NCI-H1436 (cell line): ENCODE results near the gene MTMR1.

ENCODE experiments used
- DNase-seq: peaks from one replicate; lab custom pipeline; 2025; lab: John Stamatoyannopoulos, UW

MTMR1 gene

GRCh38 chrX:150779385-150779784, 86.2 kb downstream of the MTMR1 start:
- no peak for DNase-seq

DNA sequence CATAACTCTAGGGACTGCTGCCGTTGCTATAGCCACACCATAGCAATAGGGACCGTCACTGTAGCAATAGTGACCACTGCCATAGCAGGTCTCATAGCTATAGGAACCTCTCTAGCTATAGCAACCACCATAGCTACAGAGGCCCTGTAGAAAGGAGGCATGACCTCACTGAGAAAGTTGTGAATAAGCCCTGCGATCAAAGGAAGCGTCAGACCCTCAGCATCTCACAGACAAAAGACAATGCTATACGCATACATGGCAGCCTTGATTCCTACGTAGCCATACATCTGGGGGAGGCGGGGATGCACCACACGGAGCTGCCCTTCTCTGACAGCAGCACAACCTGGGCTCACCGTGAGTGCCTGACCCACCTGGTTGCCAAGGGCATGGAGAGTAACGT, 88.5 kb downstream of the MTMR1 start:
- DNase-seq = no peak

GRCh38 chrX:150790021-150790420, 96.8 kb downstream of the MTMR1 start:
- no peak for DNase-seq

DNA sequence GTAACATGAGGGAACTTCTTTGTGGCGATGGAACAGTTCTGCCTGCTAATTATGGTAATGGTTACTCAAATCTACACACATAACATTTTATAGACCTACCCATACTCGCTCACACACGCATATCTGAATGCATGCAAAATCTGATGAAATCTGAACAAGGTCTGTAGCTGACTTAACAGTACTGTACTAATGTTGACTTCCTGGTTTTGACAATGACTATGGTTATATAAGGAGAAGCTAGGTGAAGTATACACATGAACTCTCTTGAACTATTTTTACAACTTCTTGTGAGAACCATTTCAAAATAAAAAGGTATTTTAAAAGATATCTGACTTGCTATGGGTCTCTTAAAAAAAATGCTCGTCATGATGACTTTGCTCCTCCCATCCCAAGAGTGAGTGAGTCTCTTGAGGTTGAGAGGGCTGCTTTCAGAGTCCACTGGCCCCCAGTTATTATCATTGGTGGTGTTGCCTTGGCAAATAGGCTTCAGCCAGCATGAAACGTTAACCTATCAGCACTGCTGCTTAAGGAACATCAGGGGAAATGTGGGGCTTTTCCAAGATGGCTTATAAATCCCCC, 99.8 kb downstream of the MTMR1 start:
- DNase-seq = no peak

DNA sequence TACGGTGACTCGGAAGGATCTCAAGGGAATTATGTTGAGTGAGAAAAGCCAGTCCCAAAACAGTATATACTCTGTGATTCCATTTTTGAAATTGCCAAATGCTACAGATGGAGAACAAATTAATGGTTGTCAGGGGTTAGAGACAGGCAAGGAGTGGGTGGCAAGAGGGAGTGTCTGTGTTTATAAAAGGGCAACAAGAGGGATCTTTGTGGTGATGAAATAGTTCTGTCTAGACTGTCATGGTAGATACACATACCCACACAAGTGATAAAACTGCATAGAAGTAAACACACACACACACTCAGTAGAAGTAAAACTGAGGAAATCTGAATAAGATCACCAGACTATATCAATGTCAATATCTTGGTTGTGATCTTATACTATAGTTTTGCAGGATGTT, 112.5 kb downstream of the MTMR1 start:
- no peak for DNase-seq

GRCh38 chrX:150806827-150807226, 113.6 kb downstream of the MTMR1 start:
- DNase-seq = no peak

DNA sequence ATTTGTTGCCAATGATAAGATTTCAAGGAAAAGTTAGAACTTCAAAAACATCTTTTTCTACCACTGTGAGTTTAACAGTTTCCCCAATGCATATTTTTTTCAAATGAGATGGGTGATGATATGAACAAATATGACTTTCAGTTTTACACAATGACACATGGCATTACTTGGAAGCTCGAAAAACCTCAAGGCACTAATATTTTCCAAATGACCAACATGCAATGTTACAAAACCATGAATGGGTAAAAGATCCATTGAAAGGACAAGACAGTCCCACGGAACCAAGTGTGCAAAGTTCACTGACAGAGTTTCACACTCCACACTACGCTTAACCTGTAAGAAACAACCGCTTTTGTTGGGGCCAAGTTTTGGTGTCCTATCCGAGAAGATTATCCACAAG, 120.7 kb downstream of the MTMR1 start:
- no peak for DNase-seq
